GM23338 (cell line): ENCODE data around the gene FOXC2. TPM values are rescaled to one million over a fixed set of nuclear protein-coding genes. Genes with fewer than 3 reads are reported as not detected.

Experiments
- ATAC-seq: fragments of 200-7000 bp; cut with Tn5 transposase; 3 replicates; pipeline ENCODE4 v1.9.1; 2020
- DNase-seq: peaks from one replicate; pipeline ENCODE4 v3.0.0-alpha.2; 2015; ENCODE audit warnings: low spot score
- H2AFZ ChIP-seq: fragments of 200-600 bp; sonication (generic); 2 replicates; pipeline ENCODE4 v1.8.0; 2016; ENCODE audit warnings: antibody characterized with exemption, mild to moderate bottlenecking, moderate library complexity
- H3F3A ChIP-seq: fragments of 200-600 bp; sonication (generic); replicated peaks from 2 replicates; pipeline ENCODE4 v1.8.0; 2017; ENCODE audit warnings: antibody characterized with exemption, mixed run types, low read depth
- H3K27ac ChIP-seq: fragments of 200-600 bp; sonication (generic); 2 replicates; pipeline ENCODE4 v1.6.1; 2016; ENCODE audit warnings: low read depth
- H3K27me3 ChIP-seq: fragments of 200-600 bp; sonication (generic); 2 replicates; pipeline ENCODE4 v1.8.0; 2016; ENCODE audit warnings: mild to moderate bottlenecking, mixed run types, moderate library complexity; ENCODE audit not compliant: insufficient read depth
- H3K36me3 ChIP-seq: fragments of 200-600 bp; sonication (generic); 2 replicates; pipeline ENCODE4 v1.8.0; 2016; ENCODE audit warnings: mild to moderate bottlenecking; ENCODE audit not compliant: insufficient read depth
- H3K4me1 ChIP-seq: fragments of 200-600 bp; sonication (generic); 2 replicates; pipeline ENCODE4 v1.8.0; 2016; ENCODE audit warnings: mild to moderate bottlenecking, moderate library complexity; ENCODE audit not compliant: insufficient read depth
- H3K4me2 ChIP-seq: fragments of 200-600 bp; sonication (generic); 2 replicates; pipeline ENCODE4 v1.7.1; 2017; ENCODE audit warnings: mixed run types
- H3K4me3 ChIP-seq: fragments of 200-600 bp; sonication (generic); 2 replicates; pipeline ENCODE4 v1.6.1; 2016; ENCODE audit warnings: mixed run types
- H3K79me2 ChIP-seq: fragments of 200-600 bp; sonication (generic); replicated peaks from 2 replicates; pipeline ENCODE4 v1.8.0; 2017; ENCODE audit warnings: mild to moderate bottlenecking; ENCODE audit not compliant: insufficient read depth
- H3K9me2 ChIP-seq: fragments of 200-600 bp; sonication (generic); 2 replicates; pipeline ENCODE4 v1.8.0; 2017; ENCODE audit not compliant: insufficient read depth
- H4K20me1 ChIP-seq: fragments of 200-600 bp; sonication (generic); replicated peaks from 2 replicates; pipeline ENCODE4 v1.8.0; 2017; ENCODE audit warnings: mild to moderate bottlenecking; ENCODE audit not compliant: insufficient read depth
- H3K27ac Mint-ChIP-seq: 2 replicates; pipeline ENCODE4 v1.8.0; 2020; ENCODE audit warnings: inconsistent platforms, mild to moderate bottlenecking, moderate library complexity, mixed read lengths
- H3K27me3 Mint-ChIP-seq: 3 replicates; pipeline ENCODE4 v1.8.0; 2022; ENCODE audit warnings: low read depth, mild to moderate bottlenecking, moderate library complexity, mixed read lengths, inconsistent platforms; ENCODE audit not compliant: insufficient read depth, poor library complexity
- H3K36me3 Mint-ChIP-seq: 3 replicates; pipeline ENCODE4 v1.8.0; 2021; ENCODE audit warnings: low read depth, mild to moderate bottlenecking, inconsistent platforms, moderate library complexity, mixed read lengths
- H3K4me1 Mint-ChIP-seq: 3 replicates; pipeline ENCODE4 v1.8.0; 2020; ENCODE audit warnings: mild to moderate bottlenecking, inconsistent platforms, mixed read lengths
- H3K4me3 Mint-ChIP-seq: 3 replicates; pipeline ENCODE4 v1.8.0; 2021; ENCODE audit warnings: moderate library complexity, mild to moderate bottlenecking, inconsistent platforms, mixed read lengths
- H3K9me3 Mint-ChIP-seq: 3 replicates; pipeline ENCODE4 v1.8.0; 2020; ENCODE audit warnings: moderate library complexity, mild to moderate bottlenecking, inconsistent platforms, mixed read lengths
- CREB1 ChIP-seq: fragments of 250-450 bp; sonication (Bioruptor Pico); IDR thresholded peaks from 2 replicates; pipeline ENCODE4 v1.5.0; 2020; ENCODE audit warnings: low read depth, mild to moderate bottlenecking, moderate library complexity
- ETS1 ChIP-seq: IDR thresholded peaks from 2 replicates; pipeline ENCODE4 v1.6.1; 2016; ENCODE audit warnings: antibody characterized with exemption
- EZH2 ChIP-seq: fragments of 200-600 bp; sonication (generic); IDR thresholded peaks from one replicate; pipeline ENCODE4 v1.8.0; 2017; ENCODE audit warnings: antibody characterized with exemption, mild to moderate bottlenecking, low read depth; ENCODE audit not compliant: unreplicated experiment
- EZH2phosphoT487 ChIP-seq: fragments of 200-600 bp; sonication (generic); IDR thresholded peaks from one replicate; pipeline ENCODE4 v1.8.1; 2018; ENCODE audit warnings: antibody characterized with exemption; ENCODE audit not compliant: unreplicated experiment
- JUNB ChIP-seq: IDR thresholded peaks from one replicate; pipeline ENCODE4 v1.6.1; 2016; ENCODE audit warnings: antibody characterized with exemption; ENCODE audit not compliant: unreplicated experiment
- NANOG ChIP-seq: IDR thresholded peaks from 2 replicates; pipeline ENCODE4 v1.6.1; 2016; ENCODE audit warnings: antibody characterized with exemption, borderline replicate concordance
- POLR2AphosphoS5 ChIP-seq: IDR thresholded peaks from 2 replicates; pipeline ENCODE4 v1.6.1; 2016; ENCODE audit warnings: antibody characterized with exemption, low read depth
- STAT1 ChIP-seq: IDR thresholded peaks from one replicate; pipeline ENCODE4 v1.6.1; 2016; ENCODE audit warnings: antibody characterized with exemption; ENCODE audit not compliant: unreplicated experiment
- ZNF114 ChIP-seq: fragments of 250-450 bp; sonication (Bioruptor Pico); IDR thresholded peaks from 2 replicates; pipeline ENCODE4 v1.5.0; 2020; ENCODE audit warnings: mild to moderate bottlenecking, moderate library complexity
- ZNF331 ChIP-seq: fragments of 250-450 bp; sonication (Bioruptor Pico); IDR thresholded peaks from 2 replicates; pipeline ENCODE4 v1.5.0; 2020; ENCODE audit warnings: low read depth, mild to moderate bottlenecking, moderate library complexity
- ZNF462 ChIP-seq: fragments of 250-450 bp; sonication (Bioruptor Pico); IDR thresholded peaks from 2 replicates; pipeline ENCODE4 v1.5.0; 2020; ENCODE audit warnings: mild to moderate bottlenecking, moderate library complexity
- polyA plus RNA-seq: library from polyadenylated mRNA; unstranded; fragments of >200 nt; fragmentation: Nextera tagmentation; extraction: Ambion mirVana; gene quantifications from 2 replicates; pipeline ENCODE4 v1.2.1, GENCODE V29; 2016
- total RNA-seq: library from RNA; depleted of rRNA; stranded (reverse); fragments of >200 nt; shearing (Covaris generic); gene quantifications from 2 replicates; pipeline ENCODE4 v1.2.3, GENCODE V29; 2014

Gene FOXC2
- total and polyA plus RNA-seq, 2 experiments from 2014 or later, result 0.16 TPM; not detected in 1

- TF ChIP-seq ZNF462 (no peak), NANOG (no peak), JUNB (no peak), ZNF114 (no peak), STAT1 (no peak), ETS1 (no peak), POLR2AphosphoS5 (no peak)
Observed at GRCh38 chr16:86559802-86560305, 6.8 kb upstream of the FOXC2 start (continued).

- peaks cover 29% of the 10 kb centered on the region for H3K4me1 Mint-ChIP-seq
- H2AFZ ChIP-seq, result no peak overlapping the region
- no peaks in the 10 kb centered on the region for H3K79me2 ChIP-seq
- no peak for TF ChIP-seq ETS1
- TF ChIP-seq JUNB, result no peak
- no peak for TF ChIP-seq ZNF114
- TF ChIP-seq EZH2, result no peak
- TF ChIP-seq EZH2phosphoT487, result no peak
- TF ChIP-seq POLR2AphosphoS5, result no peak
- no peak for TF ChIP-seq CREB1
- no peak for TF ChIP-seq ZNF331
- no peaks in the 10 kb centered on the region for H3K9me3 Mint-ChIP-seq
- peaks cover 51% of the 10 kb centered on the region for H3K27me3 Mint-ChIP-seq
- peaks cover 25% of the 10 kb centered on the region for H3K4me1 ChIP-seq
- no peaks in the 10 kb centered on the region for H3K9me2 ChIP-seq
- H3K36me3 ChIP-seq, result no peaks in the 10 kb centered on the region
- no peak overlapping the region for H3K4me2 ChIP-seq
- H3F3A ChIP-seq, result peaks cover 7% of the 10 kb centered on the region
- no peak overlapping the region for H3K27ac Mint-ChIP-seq
- H4K20me1 ChIP-seq, result peaks cover 11% of the 10 kb centered on the region; the same call in 1 of the 2 replicates
- DNase-seq (no peak), ATAC-seq (no peak)
- no peaks in the 10 kb centered on the region for H3K36me3 Mint-ChIP-seq
- H3K27ac ChIP-seq, result no peak overlapping the region
- peaks cover 48% of the 10 kb centered on the region for H3K27me3 ChIP-seq
- no peak overlapping the region for H3K4me3 Mint-ChIP-seq
- no peak overlapping the region for H3K4me3 ChIP-seq
Observed at GRCh38 chr16:86562356-86562755, 4.3 kb upstream of the FOXC2 start.
